Testis (tissue), 2 donors: Measurements from ENCODE around the gene SIRPB2.

Experiments
- CTCF ChIP-seq, 3 experiments: fragments of 450-650 bp in 2 of 3; fragments of 200-600 bp in 1 of 3; sonication (generic) in 1 of 3; IDR thresholded peaks; one replicate each; pipeline ENCODE4 v1.5.1; 2016 to 2019; ENCODE audit warnings: antibody characterized with exemption in 3 of 3, mild to moderate bottlenecking in 2 of 3, moderate library complexity in 1 of 3
- POLR2A ChIP-seq: fragments of 450-650 bp; IDR thresholded peaks from one replicate; pipeline ENCODE4 v1.6.1; 2017; ENCODE audit warnings: antibody characterized with exemption, mild to moderate bottlenecking, moderate library complexity

- no peak for TF ChIP-seq CTCF (IDR thresholded peaks at IDR 0.05)
- no peak for TF ChIP-seq POLR2A
Observed at GRCh38 chr20:1467082-1467354, 24.2 kb downstream of the SIRPB2 start.
